ENCODE data around the gene MAS1L.
A peak's percentile ranks its signal among the peaks of the same experiment; 100 is the strongest.

MAS1L gene

GRCh38 chr6:29478740-29479139, 9.0 kb downstream of the MAS1L start:
- Histone ChIP-seq H3K27me3 (replicated peaks; ENCODE audit: control insufficient read depth, insufficient read depth, low read length) (no peaks in the 10 kb centered on the region), H3K4me3 (ENCODE audit: low read length) (no peak overlapping the region), H3K9me3 (ENCODE audit: control insufficient read depth, low read length) (no peaks in the 10 kb centered on the region), H3K9ac (ENCODE audit: low read length) (no peak overlapping the region), H3K4me1 (ENCODE audit: control insufficient read depth, insufficient read depth, low read length) (no peaks in the 10 kb centered on the region), H3K36me3 (ENCODE audit: control insufficient read depth, insufficient read depth, low read length, severe bottlenecking) (no peaks in the 10 kb centered on the region)
- DNase-seq (ENCODE audit: low read depth), result no peak

GRCh38 chr6:29477923-29478450, 9.8 kb downstream of the MAS1L start:
- Histone ChIP-seq H3K9me3 (ENCODE audit: control insufficient read depth, low read length) (no peaks in the 10 kb centered on the region), H3K36me3 (ENCODE audit: control insufficient read depth, insufficient read depth, low read length, severe bottlenecking) (no peaks in the 10 kb centered on the region), H3K27me3 (replicated peaks; ENCODE audit: control insufficient read depth, insufficient read depth, low read length) (no peaks in the 10 kb centered on the region), H3K4me1 (ENCODE audit: control insufficient read depth, insufficient read depth, low read length) (no peaks in the 10 kb centered on the region), H3K9ac (ENCODE audit: low read length) (no peak overlapping the region), H3K4me3 (ENCODE audit: low read length) (no peak overlapping the region)
- DNase-seq (ENCODE audit: low read depth), result no peak

- Histone ChIP-seq H3K9me3 (ENCODE audit: control insufficient read depth, low read length) (no peaks in the 10 kb centered on the region), H3K27me3 (replicated peaks; ENCODE audit: control insufficient read depth, insufficient read depth, low read length) (no peaks in the 10 kb centered on the region), H3K36me3 (ENCODE audit: control insufficient read depth, insufficient read depth, low read length, severe bottlenecking) (no peaks in the 10 kb centered on the region), H3K4me3 (ENCODE audit: low read length) (no peak overlapping the region), H3K4me1 (ENCODE audit: control insufficient read depth, insufficient read depth, low read length) (no peaks in the 10 kb centered on the region), H3K9ac (ENCODE audit: low read length) (no peak overlapping the region)
- no peak for DNase-seq (ENCODE audit: low read depth)
Measured at GRCh38 chr6:29474996-29475395, 12.8 kb downstream of the MAS1L start.

GRCh38 chr6:29466241-29466640, 21.5 kb downstream of the MAS1L start:
- H3K4me3 ChIP-seq (ENCODE audit: low read length), result no peak overlapping the region
- peaks cover 3% of the 10 kb centered on the region for H3K27me3 ChIP-seq (replicated peaks; ENCODE audit: control insufficient read depth, insufficient read depth, low read length)
- H3K36me3 ChIP-seq (ENCODE audit: control insufficient read depth, insufficient read depth, low read length, severe bottlenecking), result no peaks in the 10 kb centered on the region
- H3K4me1 ChIP-seq (ENCODE audit: control insufficient read depth, insufficient read depth, low read length), result no peaks in the 10 kb centered on the region
- no peak overlapping the region for H3K9ac ChIP-seq (ENCODE audit: low read length)
- no peaks in the 10 kb centered on the region for H3K9me3 ChIP-seq (ENCODE audit: control insufficient read depth, low read length)
- DNase-seq (ENCODE audit: low read depth), result no peak

- H3K27me3 ChIP-seq (replicated peaks; ENCODE audit: control insufficient read depth, insufficient read depth, low read length), result peaks cover 3% of the 10 kb centered on the region
- H3K4me1 ChIP-seq (ENCODE audit: control insufficient read depth, insufficient read depth, low read length), result no peaks in the 10 kb centered on the region
- DNase-seq (ENCODE audit: low read depth), result peak; percentile 39
Measured at GRCh38 chr6:29465801-29466200, 22.0 kb downstream of the MAS1L start.

GRCh38 chr6:29465279-29465678, 22.5 kb downstream of the MAS1L start:
- Histone ChIP-seq H3K4me1 (ENCODE audit: control insufficient read depth, insufficient read depth, low read length) (no peaks in the 10 kb centered on the region), H3K9me3 (ENCODE audit: control insufficient read depth, low read length) (no peaks in the 10 kb centered on the region), H3K4me3 (ENCODE audit: low read length) (no peak overlapping the region), H3K9ac (ENCODE audit: low read length) (no peak overlapping the region), H3K27me3 (replicated peaks; ENCODE audit: control insufficient read depth, insufficient read depth, low read length) (peaks cover 3% of the 10 kb centered on the region), H3K36me3 (ENCODE audit: control insufficient read depth, insufficient read depth, low read length, severe bottlenecking) (no peaks in the 10 kb centered on the region)
- no peak for DNase-seq (ENCODE audit: low read depth)

More at GRCh38 chr6:29465801-29466200, 22.0 kb downstream of the MAS1L start:
- Histone ChIP-seq H3K9ac (ENCODE audit: low read length) (no peak overlapping the region), H3K36me3 (ENCODE audit: control insufficient read depth, insufficient read depth, low read length, severe bottlenecking) (no peaks in the 10 kb centered on the region), H3K4me3 (ENCODE audit: low read length) (no peak overlapping the region), H3K9me3 (ENCODE audit: control insufficient read depth, low read length) (no peaks in the 10 kb centered on the region)

- Histone ChIP-seq H3K36me3 (ENCODE audit: control insufficient read depth, insufficient read depth, low read length, severe bottlenecking) (no peaks in the 10 kb centered on the region), H3K9me3 (ENCODE audit: control insufficient read depth, low read length) (no peaks in the 10 kb centered on the region), H3K27me3 (replicated peaks; ENCODE audit: control insufficient read depth, insufficient read depth, low read length) (peaks cover 3% of the 10 kb centered on the region), H3K4me3 (ENCODE audit: low read length) (no peak overlapping the region), H3K4me1 (ENCODE audit: control insufficient read depth, insufficient read depth, low read length) (no peaks in the 10 kb centered on the region), H3K9ac (ENCODE audit: low read length) (no peak overlapping the region)
- DNase-seq (ENCODE audit: low read depth), result no peak
Measured at GRCh38 chr6:29462022-29462421, 25.7 kb downstream of the MAS1L start.

- Histone ChIP-seq H3K9me3 (ENCODE audit: control insufficient read depth, low read length) (no peaks in the 10 kb centered on the region), H3K4me1 (ENCODE audit: control insufficient read depth, insufficient read depth, low read length) (no peaks in the 10 kb centered on the region), H3K4me3 (ENCODE audit: low read length) (no peak overlapping the region), H3K27me3 (replicated peaks; ENCODE audit: control insufficient read depth, insufficient read depth, low read length) (peaks cover 1% of the 10 kb centered on the region), H3K9ac (ENCODE audit: low read length) (no peak overlapping the region), H3K36me3 (ENCODE audit: control insufficient read depth, insufficient read depth, low read length, severe bottlenecking) (no peaks in the 10 kb centered on the region)
- no peak for DNase-seq (ENCODE audit: low read depth)
Measured at GRCh38 chr6:29461021-29461814, 26.5 kb downstream of the MAS1L start.

- H3K27me3 ChIP-seq (replicated peaks; ENCODE audit: control insufficient read depth, insufficient read depth, low read length), result no peaks in the 10 kb centered on the region
- DNase-seq (ENCODE audit: low read depth), result no peak
- H3K4me1 ChIP-seq (ENCODE audit: control insufficient read depth, insufficient read depth, low read length), result no peaks in the 10 kb centered on the region
- no peaks in the 10 kb centered on the region for H3K9me3 ChIP-seq (ENCODE audit: control insufficient read depth, low read length)
- no peak within 1 kb of the TSS for H3K4me3 ChIP-seq (ENCODE audit: low read length)
- H3K36me3 ChIP-seq (ENCODE audit: control insufficient read depth, insufficient read depth, low read length, severe bottlenecking), result no peaks in the 10 kb centered on the region
- no peak within 1 kb of the TSS for H3K9ac ChIP-seq (ENCODE audit: low read length)
Measured at GRCh38 chr6:29456971-29457370, 30.8 kb downstream of the MAS1L start, which contains the start of the genes OR11A1 and OR2H1. OR11A1 (minus strand) TSS chr6:29457071; CDS start chr6:29427641, 29,430 bp downstream. OR2H1 (plus strand) TSS chr6:29457155; CDS start chr6:29461770, 4,615 bp downstream.

GRCh38 chr6:29451471-29452193, 36.1 kb downstream of the MAS1L start:
- peak; percentile 61 for DNase-seq (ENCODE audit: low read depth)
- Histone ChIP-seq H3K4me3 (ENCODE audit: low read length) (no peak overlapping the region), H3K27me3 (replicated peaks; ENCODE audit: control insufficient read depth, insufficient read depth, low read length) (no peaks in the 10 kb centered on the region), H3K36me3 (ENCODE audit: control insufficient read depth, insufficient read depth, low read length, severe bottlenecking) (no peaks in the 10 kb centered on the region), H3K9ac (ENCODE audit: low read length) (no peak overlapping the region), H3K9me3 (ENCODE audit: control insufficient read depth, low read length) (no peaks in the 10 kb centered on the region), H3K4me1 (ENCODE audit: control insufficient read depth, insufficient read depth, low read length) (no peaks in the 10 kb centered on the region)

- Histone ChIP-seq H3K9me3 (ENCODE audit: control insufficient read depth, low read length) (no peaks in the 10 kb centered on the region), H3K27me3 (replicated peaks; ENCODE audit: control insufficient read depth, insufficient read depth, low read length) (no peaks in the 10 kb centered on the region), H3K4me1 (ENCODE audit: control insufficient read depth, insufficient read depth, low read length) (no peaks in the 10 kb centered on the region), H3K9ac (ENCODE audit: low read length) (no peak overlapping the region), H3K4me3 (ENCODE audit: low read length) (no peak overlapping the region), H3K36me3 (ENCODE audit: control insufficient read depth, insufficient read depth, low read length, severe bottlenecking) (no peaks in the 10 kb centered on the region)
- DNase-seq (ENCODE audit: low read depth), result peak; percentile 56
Measured at GRCh38 chr6:29447670-29448069, 40.1 kb downstream of the MAS1L start.

Data from adipocyte (in vitro differentiated cells).